ENCODE data around the gene ARFGEF2.
A peak's percentile ranks its signal among the peaks of the same experiment; 100 is the strongest.
"Not testable (repeated sequence)": the region's sequence is repeated elsewhere in the genome, so short reads cannot be mapped to it uniquely, and the experiment has no call there.

The ARFGEF2 gene

GRCh38 chr20:48957533-48957932 is 36.0 kb downstream of the ARFGEF2 start:
- peak; percentile 6 for DNase-seq

DNA sequence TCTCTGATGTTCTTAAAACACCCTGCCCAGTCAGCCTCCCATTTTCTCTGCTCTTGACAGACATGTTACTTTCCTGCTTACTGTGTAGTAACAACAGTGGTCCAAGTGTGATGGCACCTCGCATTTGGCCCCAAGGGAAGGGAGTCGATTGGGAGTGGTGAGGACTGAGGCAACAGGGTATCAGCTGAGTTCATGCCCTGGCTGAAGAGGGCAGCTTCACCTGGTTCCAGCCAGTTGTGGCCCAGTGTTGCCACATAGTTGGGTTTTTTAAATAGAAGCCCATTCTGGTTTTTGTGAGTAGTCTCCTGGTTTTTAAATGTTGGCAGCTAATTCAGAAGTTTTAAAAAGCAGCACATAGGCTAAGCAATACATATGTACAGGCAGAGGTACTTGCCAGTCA is 37.2 kb downstream of the ARFGEF2 start:
- no peak for DNase-seq

DNA sequence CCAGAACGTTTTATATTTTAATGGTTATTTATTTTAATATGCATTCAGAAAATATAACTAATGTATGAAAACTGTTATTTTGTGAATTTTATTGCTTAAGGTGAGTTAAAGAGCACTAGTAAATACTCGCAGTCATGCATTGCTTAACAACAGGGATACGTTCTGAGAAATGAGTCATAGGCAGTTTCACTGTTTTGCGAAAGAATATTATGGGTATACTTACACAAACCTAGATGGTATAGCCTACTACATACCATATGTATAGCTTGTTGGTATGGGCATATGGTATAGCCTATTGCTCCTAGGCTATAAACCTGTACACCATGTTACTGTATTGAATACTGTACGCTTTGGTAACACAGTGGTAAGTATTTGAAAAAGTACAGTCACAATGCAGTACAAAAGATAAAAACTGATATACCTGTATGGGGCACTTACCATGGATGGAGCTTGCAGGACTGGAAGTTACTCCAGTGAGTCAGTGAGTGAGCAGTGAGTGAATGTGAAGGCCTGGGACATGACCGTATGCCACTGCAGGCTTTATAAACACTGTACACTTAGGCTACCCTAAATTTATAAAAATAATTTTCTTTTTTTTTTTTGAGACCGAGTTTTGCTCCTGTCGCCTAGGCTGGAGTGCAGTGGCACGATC is 38.5 kb downstream of the ARFGEF2 start:
- no peak for DNase-seq

- no peak for DNase-seq
Measured at GRCh38 chr20:48962421-48962820, 40.9 kb downstream of the ARFGEF2 start.

DNA sequence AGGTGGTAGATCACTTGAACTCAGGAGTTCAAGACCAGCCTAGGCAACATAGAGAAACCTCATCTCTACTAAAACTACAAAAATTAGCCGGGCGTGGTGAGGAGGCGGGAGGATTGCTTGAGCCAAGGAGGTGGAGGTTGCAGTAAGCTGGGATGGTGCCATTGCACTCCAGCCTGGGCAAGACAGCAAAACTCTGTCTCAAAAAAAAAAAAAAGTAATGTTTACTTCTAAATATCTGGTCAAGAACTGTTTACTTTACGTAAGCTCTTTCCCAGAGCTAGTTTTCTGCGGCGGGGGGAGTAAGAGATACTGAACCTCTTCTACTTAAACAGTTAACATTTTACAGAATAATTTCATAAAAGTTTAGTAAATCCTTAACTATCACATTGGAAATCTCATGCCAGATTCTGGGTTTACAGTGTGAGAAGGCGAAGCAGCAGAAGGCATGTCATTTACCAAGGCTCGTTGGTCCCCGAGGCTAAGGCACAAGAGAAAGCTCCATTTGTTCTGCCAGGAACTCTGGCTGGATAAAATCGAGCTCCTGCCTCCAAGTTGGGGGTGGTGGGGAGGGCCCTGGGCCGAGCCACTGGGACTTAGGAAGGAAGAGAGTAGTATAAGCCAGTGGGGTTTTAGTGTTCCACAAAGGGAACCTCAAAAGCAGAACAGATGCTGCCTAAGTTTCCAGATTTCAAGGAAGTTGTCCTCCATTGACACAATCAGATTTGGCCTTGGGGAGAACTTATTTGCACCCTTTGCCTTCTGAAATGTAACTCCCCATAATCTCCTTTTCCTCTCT is 41.7 kb downstream of the ARFGEF2 start:
- DNase-seq = no peak

DNA sequence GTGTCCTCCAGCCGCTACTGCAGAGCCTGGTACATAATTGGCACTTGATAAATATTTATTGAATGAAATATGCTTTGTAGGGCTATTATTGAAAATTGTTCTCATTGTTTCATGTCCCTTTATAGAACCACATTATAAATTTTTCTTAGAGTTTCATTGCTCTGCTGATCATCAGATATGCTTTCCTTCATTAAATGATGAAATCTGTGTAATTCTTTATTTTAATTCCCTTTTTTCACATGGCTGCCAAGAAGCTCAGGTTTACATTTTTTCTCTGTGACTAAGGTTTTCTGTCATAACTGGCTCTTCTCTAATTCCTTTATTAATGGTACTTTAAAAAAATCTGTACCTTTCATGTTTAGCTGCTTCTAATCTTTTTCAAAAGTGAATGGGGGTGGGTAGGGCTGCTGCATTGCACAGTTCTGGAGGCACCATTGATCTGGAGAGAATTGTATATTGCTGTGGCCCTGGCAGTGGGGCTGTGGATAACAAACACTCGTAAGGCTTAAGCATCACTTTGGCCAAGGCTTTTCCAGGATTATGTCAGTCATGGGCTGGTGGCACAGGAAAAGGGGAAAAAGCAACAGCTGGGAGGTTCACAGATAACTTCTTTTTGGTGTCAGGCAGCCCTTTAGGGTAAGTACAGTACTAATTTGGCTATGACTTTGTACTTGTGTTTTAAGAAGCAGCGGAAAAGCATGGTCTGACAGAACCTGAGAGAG is 43.8 kb downstream of the ARFGEF2 start:
- DNase-seq = no peak

DNA sequence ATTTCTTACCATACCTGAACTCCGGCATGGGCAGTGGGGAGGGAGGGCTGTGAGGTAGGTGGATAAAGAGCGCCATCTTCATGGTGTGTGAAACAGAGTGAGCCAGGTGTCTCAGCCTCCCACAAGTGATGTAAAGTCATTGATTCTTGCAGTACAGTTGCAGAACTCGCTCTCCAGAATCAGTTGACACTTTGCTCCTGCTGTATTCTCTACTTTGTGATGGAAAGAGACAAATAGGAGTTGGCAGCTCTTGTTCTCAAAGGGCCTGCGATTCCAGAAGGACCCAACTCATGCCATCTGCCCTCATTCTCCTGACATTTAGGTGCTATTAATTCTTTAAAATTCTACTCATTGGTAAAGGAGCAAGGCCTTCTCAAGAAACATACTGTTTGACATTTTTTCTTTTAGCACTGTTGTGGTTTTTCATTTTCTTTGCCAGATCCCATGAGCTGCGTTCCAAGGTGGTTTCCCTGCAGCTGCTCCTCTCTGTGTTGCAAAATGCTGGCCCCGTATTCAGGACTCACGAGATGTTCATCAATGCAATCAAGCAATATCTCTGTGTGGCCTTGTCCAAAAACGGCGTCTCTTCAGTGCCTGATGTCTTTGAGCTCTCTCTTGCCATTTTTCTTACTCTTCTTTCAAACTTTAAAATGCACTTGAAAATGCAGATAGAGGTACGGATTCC is 49.3 kb downstream of the ARFGEF2 start:
- no peak for DNase-seq

DNA sequence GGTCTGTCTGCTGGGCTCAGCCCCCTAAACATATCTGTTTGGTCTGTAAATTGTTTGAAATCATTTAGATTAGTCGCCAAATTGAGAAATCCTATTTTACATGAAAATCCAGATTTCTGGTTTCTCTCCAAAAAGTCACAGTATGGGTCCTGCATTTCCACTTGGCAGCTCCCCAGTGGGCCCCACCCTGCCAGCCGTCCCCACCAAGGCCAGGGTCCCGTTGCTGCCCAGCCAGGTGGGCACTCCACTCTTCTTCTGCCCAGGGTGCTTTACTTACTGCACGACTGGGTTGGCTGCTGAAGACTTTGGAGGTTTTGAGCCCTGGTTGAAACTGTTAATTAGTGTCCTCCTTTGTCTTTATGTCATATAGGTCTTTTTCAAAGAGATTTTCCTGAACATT is 50.4 kb downstream of the ARFGEF2 start:
- DNase-seq = no peak

GRCh38 chr20:48972816-48973215 is 51.3 kb downstream of the ARFGEF2 start:
- no peak for DNase-seq

DNA sequence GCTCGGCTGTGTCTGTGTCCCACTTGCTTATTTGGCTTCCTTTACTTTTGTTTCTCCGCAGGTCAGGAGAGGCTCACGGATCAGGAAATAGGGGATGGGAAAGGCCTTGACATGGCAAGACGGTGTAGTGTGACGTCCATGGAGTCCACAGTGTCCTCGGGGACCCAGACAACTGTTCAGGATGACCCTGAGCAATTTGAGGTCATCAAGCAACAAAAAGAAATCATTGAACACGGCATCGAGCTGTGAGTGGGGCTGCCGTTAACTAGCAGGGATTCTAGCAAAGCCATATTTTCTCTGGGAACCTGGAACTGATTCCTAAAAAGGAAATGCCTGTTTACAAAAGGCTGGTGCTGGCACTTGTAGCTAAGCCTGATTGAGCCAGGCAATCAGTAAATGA is 54.4 kb downstream of the ARFGEF2 start:
- DNase-seq = no peak

- not testable (repeated sequence) for DNase-seq
Measured at GRCh38 chr20:48979980-48980379, 58.5 kb downstream of the ARFGEF2 start.

DNA sequence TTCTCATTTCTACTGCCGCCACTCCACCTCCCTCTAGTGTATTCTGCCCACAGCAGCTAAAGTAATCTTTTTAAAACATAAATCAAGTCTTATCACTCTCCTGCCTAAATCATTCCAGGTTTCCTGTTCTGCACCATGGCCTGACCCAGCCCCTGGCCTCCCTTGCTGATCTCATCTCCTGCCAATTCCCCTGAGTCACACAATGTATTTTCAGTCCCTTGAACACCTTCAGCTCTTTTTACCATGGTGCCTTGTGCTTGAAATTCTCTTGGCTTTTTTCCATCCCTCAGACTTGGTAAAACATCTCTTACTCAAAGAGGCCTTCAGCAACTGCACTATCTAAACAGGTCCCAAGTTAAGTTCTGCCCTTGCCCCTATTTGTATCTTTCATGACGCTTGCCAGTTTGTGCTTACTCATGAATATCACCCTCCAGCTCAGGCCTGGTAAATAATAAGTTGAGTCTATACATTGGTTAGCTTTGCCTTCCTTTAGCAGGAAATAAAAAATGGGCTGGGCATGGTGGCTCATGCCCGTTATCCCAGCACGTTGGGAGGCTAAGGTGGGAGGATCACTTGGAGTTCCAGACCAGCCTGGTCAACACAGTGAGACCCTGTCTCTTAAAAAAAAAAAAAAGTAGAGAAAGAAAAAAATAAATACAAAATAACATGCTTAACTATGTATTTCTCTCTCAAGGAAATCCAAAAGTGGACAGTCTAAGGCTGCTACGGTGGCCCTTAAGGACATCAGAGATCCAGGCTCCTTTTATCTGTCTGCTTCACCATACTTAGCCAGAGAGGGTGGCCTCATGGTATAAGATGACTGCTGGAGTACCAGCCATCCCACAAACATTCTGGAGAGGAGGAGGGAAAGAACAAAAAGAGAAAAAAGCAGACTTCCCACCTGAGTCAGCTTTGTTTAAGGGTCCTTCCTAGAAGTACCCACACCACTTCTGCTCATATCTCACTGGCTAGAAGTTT is 62.2 kb downstream of the ARFGEF2 start:
- peak; percentile 99 for DNase-seq

DNA sequence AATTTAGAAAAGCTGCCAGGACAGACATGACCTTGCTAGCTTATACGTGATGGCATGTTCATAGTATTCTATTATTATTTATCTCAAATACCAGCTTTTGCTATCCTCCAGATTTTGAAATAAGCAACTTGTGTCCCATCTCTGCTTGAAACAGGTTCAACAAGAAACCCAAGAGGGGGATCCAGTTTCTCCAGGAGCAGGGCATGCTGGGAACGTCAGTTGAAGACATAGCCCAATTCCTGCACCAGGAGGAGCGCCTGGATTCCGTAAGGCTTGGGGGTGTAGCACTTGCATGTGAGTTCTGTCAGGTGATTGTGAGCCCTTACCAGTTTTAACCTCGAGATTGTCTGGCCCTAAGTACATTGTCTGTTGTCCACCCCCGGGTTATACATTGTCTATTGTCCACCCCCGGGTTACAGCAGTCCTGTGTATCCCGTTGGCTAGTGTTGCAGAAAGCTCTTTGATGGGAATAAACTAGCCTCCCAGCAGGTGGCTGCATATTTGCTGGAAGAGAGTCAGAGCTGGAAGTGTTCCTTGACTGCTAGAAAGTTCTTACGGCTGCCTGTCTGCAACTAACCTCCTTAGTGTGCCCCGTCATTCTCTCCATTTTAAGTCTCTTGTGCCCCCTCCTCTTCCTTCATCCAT is 63.2 kb downstream of the ARFGEF2 start:
- no peak for DNase-seq

- DNase-seq = no peak
Measured at GRCh38 chr20:48986899-48987298, 65.4 kb downstream of the ARFGEF2 start.

DNA sequence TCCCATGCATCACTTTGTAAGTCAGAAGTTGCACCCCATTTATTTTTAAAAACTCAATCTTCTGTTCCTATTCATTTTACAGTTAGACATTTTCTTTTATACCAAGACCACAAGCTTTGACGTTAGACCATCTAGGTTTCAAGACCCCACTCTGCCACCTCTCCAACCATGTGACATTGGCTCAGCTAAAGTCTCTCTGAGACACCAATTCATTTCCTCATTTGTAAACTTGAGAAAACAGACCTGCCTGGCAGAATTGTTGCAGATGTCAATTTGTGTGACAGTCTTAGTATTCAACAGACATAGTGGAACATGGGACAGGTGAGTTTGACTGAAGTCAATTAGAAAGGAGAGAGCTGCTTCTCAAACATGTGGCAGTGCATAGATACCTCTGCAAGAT is 69.0 kb downstream of the ARFGEF2 start:
- no peak for DNase-seq

DNA sequence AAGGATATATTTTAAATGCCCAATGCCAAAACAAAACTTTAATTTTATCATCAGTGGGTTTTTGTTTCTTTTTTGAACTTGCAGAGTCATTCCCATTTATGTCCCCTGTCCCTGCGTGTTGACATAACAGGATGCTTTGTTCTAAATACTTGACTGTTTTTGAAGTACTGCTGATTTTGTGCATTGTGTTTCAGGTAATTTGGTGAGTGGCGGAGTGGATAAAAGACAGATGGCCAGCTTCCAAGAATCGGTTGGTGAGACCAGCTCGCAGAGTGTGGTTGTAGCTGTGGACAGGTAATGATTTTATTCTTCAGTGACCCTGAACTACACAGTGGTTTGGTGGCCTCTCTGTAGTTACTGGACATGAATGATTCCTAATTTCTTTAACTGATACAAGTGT is 74.1 kb downstream of the ARFGEF2 start:
- DNase-seq = no peak

- DNase-seq = no peak
Measured at GRCh38 chr20:48999890-49000870, 78.7 kb downstream of the ARFGEF2 start.

DNA sequence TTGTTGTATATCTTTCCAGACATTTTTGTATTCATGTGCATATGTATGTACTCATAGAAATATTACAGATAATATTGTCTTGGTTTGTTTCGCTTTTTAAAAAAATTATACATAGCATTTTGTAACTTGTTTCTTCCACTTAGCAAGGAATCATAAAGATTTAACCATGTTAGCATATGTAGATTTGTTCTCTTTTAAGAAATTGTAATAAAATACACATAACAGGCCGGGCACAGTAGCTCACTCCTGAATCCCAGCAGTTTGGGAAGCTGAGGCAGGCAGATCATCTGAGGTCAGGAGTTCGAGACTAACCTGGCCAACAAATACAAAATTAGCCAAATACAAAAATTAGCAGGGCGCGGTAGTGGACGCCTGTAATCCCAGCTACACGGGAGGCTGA is 80.2 kb downstream of the ARFGEF2 start:
- no peak for DNase-seq

DNA sequence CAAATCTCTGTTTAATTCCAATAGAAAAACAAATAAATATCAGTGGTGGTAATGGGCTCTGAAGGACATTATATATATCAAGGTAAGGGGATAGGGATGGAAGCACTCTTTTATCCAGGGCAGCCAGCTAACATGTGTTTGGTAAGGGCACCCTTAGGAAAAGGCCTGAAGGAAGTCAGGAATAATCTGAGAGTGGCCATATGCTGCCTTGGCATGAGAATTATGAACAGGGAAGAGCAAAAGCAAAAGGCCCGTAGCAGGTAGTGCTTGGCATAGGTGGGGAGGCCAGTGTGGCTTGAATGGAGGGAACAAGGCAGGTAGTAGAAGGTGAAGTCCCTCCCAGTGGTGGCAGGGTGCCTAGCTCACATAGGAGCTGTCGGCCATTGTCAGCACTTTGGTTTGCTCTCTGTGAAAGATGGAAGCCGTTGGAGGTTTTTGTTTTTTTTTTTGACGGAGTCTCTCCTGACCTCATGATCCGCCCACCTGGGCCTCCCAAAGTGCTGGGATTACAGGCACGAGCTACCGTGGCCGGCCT is 85.0 kb downstream of the ARFGEF2 start:
- no peak for DNase-seq

All from NCI-H226 (cell line).